NCI-H2029 (cell line): ENCODE data around the gene GHR.
A peak's percentile ranks its signal among the peaks of the same experiment; 100 is the strongest.

ENCODE experiments used
- DNase-seq: peaks from one replicate; lab custom pipeline; 2025; lab: John Stamatoyannopoulos, UW

The GHR gene

GRCh38 chr5:42423285-42424165, at the start of gene GHR:
Gene GHR (plus strand): TSS chr5:42423439. CDS start chr5:42565875, 142,436 bp downstream.
- DNase-seq, result peak; percentile 40

- no peak for DNase-seq
Measured at GRCh38 chr5:42374679-42375273, 48.5 kb upstream of the GHR start.

GRCh38 chr5:42377496-42377895, 45.7 kb upstream of the GHR start:
- DNase-seq, result no peak

GRCh38 chr5:42381973-42382372, 41.3 kb upstream of the GHR start:
- DNase-seq, result no peak

- no peak for DNase-seq
Measured at GRCh38 chr5:42387563-42387962, 35.7 kb upstream of the GHR start.

GRCh38 chr5:42390115-42390514, 33.1 kb upstream of the GHR start:
- DNase-seq, result no peak

- no peak for DNase-seq
Measured at GRCh38 chr5:42392917-42393316, 30.3 kb upstream of the GHR start.

GRCh38 chr5:42396111-42396510, 27.1 kb upstream of the GHR start:
- DNase-seq, result no peak

GRCh38 chr5:42397267-42397666, 26.0 kb upstream of the GHR start:
- no peak for DNase-seq

GRCh38 chr5:42399702-42400101, 23.5 kb upstream of the GHR start:
- DNase-seq, result no peak

GRCh38 chr5:42400474-42400873, 22.8 kb upstream of the GHR start:
- no peak for DNase-seq

GRCh38 chr5:42403236-42403635, 20.0 kb upstream of the GHR start:
- no peak for DNase-seq

GRCh38 chr5:42404366-42404765, 18.9 kb upstream of the GHR start:
- no peak for DNase-seq

GRCh38 chr5:42419294-42419693, 3.9 kb upstream of the GHR start:
- no peak for DNase-seq

- no peak for DNase-seq
Measured at GRCh38 chr5:42422656-42423280, 471 bp upstream of the GHR start.

- DNase-seq, result no peak
Measured at GRCh38 chr5:42426016-42426415, 2.8 kb downstream of the GHR start.

GRCh38 chr5:42429694-42430093, 6.5 kb downstream of the GHR start:
- no peak for DNase-seq

GRCh38 chr5:42434047-42434724, 10.9 kb downstream of the GHR start:
- DNase-seq, result no peak

- no peak for DNase-seq
Measured at GRCh38 chr5:42436051-42436450, 12.8 kb downstream of the GHR start.

GRCh38 chr5:42454216-42454995, 31.2 kb downstream of the GHR start:
- DNase-seq, result no peak

- DNase-seq, result no peak
Measured at GRCh38 chr5:42461033-42461432, 37.8 kb downstream of the GHR start.

- no peak for DNase-seq
Measured at GRCh38 chr5:42461507-42461906, 38.3 kb downstream of the GHR start.
